ENCODE data around the gene IGF2BP3. TPM values are rescaled to one million over a fixed set of nuclear protein-coding genes. Genes with fewer than 3 reads are reported as not detected.
A peak's percentile ranks its signal among the peaks of the same experiment; 100 is the strongest.

The IGF2BP3 gene
- total RNA-seq, 4 donors from 2014 or later: 0.13 to 0.35 TPM; not detected in 2

DNA sequence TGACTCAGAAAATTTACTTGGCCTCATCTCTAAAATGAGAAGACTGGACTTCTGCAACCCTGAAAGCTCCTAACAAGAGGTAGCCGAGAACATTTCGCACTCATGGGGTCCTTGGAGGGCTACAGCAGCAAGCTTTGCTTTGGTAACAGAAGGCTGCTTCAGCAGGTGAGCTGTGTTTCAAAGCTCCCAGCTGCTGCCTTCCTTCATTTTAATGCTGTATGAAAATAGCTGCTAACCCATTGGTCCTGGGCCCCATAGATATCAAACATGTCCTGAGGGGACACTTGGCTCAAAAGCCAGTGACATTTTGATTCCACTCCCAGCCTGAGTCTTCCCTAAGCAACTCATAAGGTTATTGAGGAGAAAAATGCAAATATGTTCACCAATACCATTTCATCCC, 185.4 kb downstream of the IGF2BP3 start:
- TF ChIP-seq EP300 (IDR thresholded peaks at IDR 0.05) (no peak), POLR2AphosphoS5 (IDR thresholded peaks at IDR 0.05) (no peak), POLR2A (IDR thresholded peaks at IDR 0.05) (no peak)
- TF ChIP-seq, protein P1, sequence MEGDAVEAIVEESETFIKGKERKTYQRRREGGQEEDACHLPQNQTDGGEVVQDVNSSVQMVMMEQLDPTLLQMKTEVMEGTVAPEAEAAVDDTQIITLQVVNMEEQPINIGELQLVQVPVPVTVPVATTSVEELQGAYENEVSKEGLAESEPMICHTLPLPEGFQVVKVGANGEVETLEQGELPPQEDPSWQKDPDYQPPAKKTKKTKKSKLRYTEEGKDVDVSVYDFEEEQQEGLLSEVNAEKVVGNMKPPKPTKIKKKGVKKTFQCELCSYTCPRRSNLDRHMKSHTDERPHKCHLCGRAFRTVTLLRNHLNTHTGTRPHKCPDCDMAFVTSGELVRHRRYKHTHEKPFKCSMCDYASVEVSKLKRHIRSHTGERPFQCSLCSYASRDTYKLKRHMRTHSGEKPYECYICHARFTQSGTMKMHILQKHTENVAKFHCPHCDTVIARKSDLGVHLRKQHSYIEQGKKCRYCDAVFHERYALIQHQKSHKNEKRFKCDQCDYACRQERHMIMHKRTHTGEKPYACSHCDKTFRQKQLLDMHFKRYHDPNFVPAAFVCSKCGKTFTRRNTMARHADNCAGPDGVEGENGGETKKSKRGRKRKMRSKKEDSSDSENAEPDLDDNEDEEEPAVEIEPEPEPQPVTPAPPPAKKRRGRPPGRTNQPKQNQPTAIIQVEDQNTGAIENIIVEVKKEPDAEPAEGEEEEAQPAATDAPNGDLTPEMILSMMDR (IDR thresholded peaks at IDR 0.05): no peak
- ATAC-seq: no peak
- Histone ChIP-seq H3K27ac (no peak overlapping the region), H3K27me3 (no peaks in the 10 kb centered on the region), H3K9me3 (no peaks in the 10 kb centered on the region), H3K36me3 (no peaks in the 10 kb centered on the region), H3K4me1 (no peaks in the 10 kb centered on the region), H3K4me3 (no peak overlapping the region)
- WGBS, 2 donors (ENCODE audit: low coverage in 1 of 2): 93 to 100% methylated on average over 1 to 2 of the region's 2 CpGs

DNA sequence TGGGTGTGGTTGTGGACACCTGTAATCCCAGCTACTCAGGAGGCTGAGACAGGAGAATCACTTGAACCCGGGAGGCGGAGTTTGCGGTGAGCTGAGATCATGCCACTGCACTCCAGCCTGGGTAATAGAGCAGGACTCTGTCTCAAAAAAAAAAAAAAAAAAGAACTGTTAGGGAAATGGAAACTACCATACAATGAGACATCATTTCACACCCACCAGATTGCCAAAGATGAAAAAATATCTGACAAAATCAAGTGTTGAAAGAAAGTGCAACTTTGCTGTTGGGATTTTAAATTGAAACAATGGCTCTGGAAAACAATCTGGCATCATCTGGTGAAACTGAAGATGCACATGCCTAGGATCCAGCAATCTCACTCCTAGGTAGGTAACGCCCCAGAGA, 187.2 kb downstream of the IGF2BP3 start:
- no peak for ATAC-seq
- Histone ChIP-seq H3K4me3 (no peak overlapping the region), H3K27ac (no peak overlapping the region), H3K9me3 (no peaks in the 10 kb centered on the region), H3K27me3 (no peaks in the 10 kb centered on the region), H3K36me3 (peaks cover 0 to 6% of the 10 kb centered on the region in 2 donors), H3K4me1 (no peaks in the 10 kb centered on the region)
- WGBS, 2 donors (ENCODE audit: low coverage in 1 of 2): 94 to 100% methylated on average over 1 to 4 of the region's 4 CpGs
- TF ChIP-seq POLR2AphosphoS5 (IDR thresholded peaks at IDR 0.05) (no peak), POLR2A (IDR thresholded peaks at IDR 0.05) (no peak), EP300 (IDR thresholded peaks at IDR 0.05) (no peak)
- TF ChIP-seq, protein P1 (IDR thresholded peaks at IDR 0.05): no peak

- Histone ChIP-seq H3K4me1 (no peaks in the 10 kb centered on the region), H3K27ac (no peak overlapping the region), H3K36me3 (peaks cover 0 to 6% of the 10 kb centered on the region in 2 donors), H3K27me3 (no peaks in the 10 kb centered on the region), H3K9me3 (no peaks in the 10 kb centered on the region), H3K4me3 (no peak overlapping the region)
- ATAC-seq: no peak
- TF ChIP-seq, protein P1 (IDR thresholded peaks at IDR 0.05): no peak
- TF ChIP-seq POLR2AphosphoS5 (IDR thresholded peaks at IDR 0.05) (no peak), EP300 (IDR thresholded peaks at IDR 0.05) (no peak)
- WGBS, 2 donors (ENCODE audit: low coverage in 1 of 2): 83 to 95% methylated on average over 2 of the region's 2 CpGs
These were observed 190.3 kb downstream of the IGF2BP3 start for GRCh38 chr7:23279819-23280525.

DNA sequence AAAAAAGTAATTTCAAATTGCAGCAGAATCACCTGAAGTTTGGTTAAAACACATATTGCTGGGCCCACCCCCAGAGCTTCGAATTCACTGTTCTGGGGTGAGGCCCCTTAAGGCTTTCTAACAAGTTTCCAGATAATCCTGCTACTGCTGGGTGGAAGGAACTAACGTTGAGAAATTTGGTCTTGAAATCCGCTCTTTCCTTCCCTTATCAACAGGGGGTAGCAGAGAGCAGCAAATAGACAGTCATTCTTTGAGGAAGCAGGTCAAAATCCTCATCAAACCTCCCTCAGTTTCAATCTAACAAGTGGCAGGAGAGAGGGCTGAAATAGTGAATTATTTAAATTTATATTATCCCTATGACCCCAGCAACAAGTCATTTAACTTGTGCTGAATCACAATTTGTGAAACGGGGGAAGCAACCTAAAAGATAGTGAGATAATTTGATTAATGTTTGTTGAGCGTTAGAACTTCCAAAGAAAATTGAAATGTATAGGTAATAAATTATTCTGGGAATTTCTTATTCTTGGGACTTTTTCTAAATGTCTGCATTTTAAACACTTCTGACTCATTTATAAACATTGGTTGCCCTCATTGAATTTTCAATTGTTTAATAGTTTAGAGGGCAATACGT, 192.8 kb downstream of the IGF2BP3 start:
- H3K4me3 ChIP-seq: no peak overlapping the region
- H3K36me3 ChIP-seq: peaks cover 0 to 18% of the 10 kb centered on the region in 2 donors
- TF ChIP-seq, protein P1 (IDR thresholded peaks at IDR 0.05): peak; percentile 52 to 73 (median 58)
- no peak for TF ChIP-seq POLR2AphosphoS5 (IDR thresholded peaks at IDR 0.05)
- no peak overlapping the region for H3K27ac ChIP-seq
- 30 to 32% methylated on average over 6 of the region's 6 CpGs for WGBS, 2 donors (ENCODE audit: low coverage in 1 of 2)
- H3K27me3 ChIP-seq: no peaks in the 10 kb centered on the region
- no peaks in the 10 kb centered on the region for H3K9me3 ChIP-seq
- H3K4me1 ChIP-seq: no peaks in the 10 kb centered on the region
- no peak for ATAC-seq

- H3K27ac ChIP-seq: no peak overlapping the region
- peaks cover 3% of the 10 kb centered on the region for H3K27me3 ChIP-seq
- no peak for TF ChIP-seq POLR2A (IDR thresholded peaks at IDR 0.05)
- no CpG with 5 or more reads among the region's 3 CpGs for WGBS, 2 donors (ENCODE audit: low coverage in 1 of 2)
- no peaks in the 10 kb centered on the region for H3K9me3 ChIP-seq
- H3K4me1 ChIP-seq: no peaks in the 10 kb centered on the region
- H3K36me3 ChIP-seq: peaks cover 0 to 19% of the 10 kb centered on the region in 2 donors
- no peak overlapping the region for H3K4me3 ChIP-seq
- no peak for ATAC-seq
These were observed 193.3 kb downstream of the IGF2BP3 start for GRCh38 chr7:23276947-23277346.

Data from gastroesophageal sphincter (tissue), 4 donors.